ENCODE data around the gene SKIC2.

Gene SKIC2

DNA sequence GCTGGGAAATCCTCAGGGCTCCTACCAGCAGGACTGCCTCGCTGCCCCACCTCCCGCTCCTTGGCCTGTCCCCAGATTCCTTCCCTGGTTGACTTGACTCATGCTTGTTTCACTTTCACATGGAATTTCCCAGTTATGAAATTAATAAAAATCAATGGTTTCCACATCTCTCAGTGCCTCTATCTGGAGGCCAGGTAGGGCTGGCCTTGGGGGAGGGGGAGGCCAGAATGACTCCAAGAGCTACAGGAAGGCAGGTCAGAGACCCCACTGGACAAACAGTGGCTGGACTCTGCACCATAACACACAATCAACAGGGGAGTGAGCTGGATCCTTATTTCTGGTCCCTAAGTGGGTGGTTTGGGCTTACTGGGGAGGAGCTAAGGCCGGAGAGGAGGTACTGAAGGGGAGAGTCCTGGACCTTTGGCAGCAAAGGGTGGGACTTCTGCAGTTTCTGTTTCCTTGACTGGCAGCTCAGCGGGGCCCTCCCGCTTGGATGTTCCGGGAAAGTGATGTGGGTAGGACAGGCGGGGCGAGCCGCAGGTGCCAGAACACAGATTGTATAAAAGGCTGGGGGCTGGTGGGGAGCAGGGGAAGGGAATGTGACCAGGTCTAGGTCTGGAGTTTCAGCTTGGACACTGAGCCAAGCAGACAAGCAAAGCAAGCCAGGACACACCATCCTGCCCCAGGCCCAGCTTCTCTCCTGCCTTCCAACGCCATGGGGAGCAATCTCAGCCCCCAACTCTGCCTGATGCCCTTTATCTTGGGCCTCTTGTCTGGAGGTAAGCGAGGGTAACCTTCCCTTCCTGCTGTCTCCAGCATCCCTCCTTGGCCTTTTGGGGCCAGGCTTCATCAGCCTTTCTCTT lies 13.2 kb upstream of the SKIC2 start, which contains the start of gene CFB:
CFB (plus strand) TSS at position 589 of the 863 bp plus-strand sequence; CDS start at position 716, 127 bp downstream.
- no peak for DNase-seq

DNA sequence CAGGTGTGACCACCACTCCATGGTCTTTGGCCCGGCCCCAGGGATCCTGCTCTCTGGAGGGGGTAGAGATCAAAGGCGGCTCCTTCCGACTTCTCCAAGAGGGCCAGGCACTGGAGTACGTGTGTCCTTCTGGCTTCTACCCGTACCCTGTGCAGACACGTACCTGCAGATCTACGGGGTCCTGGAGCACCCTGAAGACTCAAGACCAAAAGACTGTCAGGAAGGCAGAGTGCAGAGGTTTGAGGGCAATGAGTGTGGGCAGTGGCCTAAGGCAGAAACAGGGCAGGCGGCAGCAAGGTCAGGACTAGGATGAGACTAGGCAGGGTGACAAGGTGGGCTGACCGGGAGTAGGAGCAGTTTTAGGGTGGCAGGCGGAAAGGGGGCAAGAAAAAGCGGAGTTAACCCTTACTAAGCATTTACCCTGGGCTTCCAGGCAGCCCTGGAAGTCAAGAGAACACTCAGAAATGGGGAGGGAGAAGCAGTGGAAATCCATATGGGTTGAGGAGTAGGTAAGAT lies 12.5 kb upstream of the SKIC2 start:
- DNase-seq: no peak

DNA sequence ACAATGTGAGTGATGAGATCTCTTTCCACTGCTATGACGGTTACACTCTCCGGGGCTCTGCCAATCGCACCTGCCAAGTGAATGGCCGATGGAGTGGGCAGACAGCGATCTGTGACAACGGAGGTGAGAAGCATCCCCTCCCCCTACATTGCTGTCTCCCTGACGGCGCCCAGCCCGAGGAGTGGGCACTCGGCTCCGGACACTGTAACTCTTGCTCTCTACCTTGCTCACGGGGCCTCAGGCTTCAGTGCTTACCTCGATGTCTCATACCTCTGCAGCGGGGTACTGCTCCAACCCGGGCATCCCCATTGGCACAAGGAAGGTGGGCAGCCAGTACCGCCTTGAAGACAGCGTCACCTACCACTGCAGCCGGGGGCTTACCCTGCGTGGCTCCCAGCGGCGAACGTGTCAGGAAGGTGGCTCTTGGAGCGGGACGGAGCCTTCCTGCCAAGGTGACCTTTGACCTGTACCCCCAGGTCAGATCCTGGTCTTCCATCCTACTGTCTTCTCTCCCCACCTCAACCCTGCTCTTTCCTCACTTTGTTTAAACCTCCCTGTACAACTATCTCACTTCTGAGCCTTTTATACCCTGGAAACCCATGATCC lies 11.8 kb upstream of the SKIC2 start:
- no peak for DNase-seq

DNA sequence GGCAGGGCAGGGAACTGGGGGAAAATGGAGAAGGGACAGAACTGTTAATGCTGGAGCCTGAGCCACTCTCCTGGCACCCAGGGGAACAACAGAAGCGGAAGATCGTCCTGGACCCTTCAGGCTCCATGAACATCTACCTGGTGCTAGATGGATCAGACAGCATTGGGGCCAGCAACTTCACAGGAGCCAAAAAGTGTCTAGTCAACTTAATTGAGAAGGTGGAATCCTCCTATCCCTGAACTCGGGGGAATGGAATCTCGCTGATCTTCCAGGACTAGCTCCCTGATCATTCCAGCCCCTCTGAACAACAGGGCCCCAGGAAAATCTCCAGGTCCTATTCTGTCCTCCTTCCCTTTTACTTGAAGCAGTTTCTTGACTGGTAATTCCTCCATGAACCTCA lies 11.1 kb upstream of the SKIC2 start:
- no peak for DNase-seq

DNA sequence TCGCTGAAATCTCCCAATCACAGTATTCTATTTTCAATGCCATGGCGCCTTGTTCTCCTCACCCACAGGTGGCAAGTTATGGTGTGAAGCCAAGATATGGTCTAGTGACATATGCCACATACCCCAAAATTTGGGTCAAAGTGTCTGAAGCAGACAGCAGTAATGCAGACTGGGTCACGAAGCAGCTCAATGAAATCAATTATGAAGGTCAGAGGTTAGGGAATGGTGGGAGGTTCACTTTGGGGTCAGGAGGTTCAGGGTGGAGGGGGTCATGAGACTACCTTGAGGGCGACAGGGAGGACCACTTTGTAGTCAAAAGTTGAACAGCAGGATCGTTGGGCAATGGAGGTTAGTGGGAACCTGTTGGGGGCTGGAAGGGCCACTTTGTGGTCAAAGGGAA lies 10.7 kb upstream of the SKIC2 start:
- DNase-seq: no peak

DNA sequence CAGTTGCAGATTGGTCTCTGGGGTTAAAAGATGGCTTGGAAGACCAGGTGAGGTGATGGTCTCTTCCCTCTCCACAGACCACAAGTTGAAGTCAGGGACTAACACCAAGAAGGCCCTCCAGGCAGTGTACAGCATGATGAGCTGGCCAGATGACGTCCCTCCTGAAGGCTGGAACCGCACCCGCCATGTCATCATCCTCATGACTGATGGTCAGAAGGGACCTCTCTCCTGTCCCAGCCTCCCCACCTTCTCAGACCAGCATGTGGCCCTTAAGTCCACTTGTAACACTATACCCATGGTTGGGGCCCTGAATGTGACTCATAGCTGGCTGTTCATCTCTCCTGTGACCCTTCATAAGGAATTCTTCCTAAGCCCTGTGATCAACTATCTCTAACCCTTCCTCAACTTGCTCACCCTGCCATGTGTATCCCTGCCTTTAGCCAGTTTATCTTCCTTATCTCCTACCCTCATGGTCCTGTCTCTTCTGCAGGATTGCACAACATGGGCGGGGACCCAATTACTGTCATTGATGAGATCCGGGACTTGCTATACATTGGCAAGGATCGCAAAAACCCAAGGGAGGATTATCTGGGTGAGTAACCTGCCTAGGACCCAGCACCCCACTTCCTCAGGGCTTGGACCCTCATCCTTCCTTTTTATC lies 10.1 kb upstream of the SKIC2 start:
- DNase-seq: no peak

DNA sequence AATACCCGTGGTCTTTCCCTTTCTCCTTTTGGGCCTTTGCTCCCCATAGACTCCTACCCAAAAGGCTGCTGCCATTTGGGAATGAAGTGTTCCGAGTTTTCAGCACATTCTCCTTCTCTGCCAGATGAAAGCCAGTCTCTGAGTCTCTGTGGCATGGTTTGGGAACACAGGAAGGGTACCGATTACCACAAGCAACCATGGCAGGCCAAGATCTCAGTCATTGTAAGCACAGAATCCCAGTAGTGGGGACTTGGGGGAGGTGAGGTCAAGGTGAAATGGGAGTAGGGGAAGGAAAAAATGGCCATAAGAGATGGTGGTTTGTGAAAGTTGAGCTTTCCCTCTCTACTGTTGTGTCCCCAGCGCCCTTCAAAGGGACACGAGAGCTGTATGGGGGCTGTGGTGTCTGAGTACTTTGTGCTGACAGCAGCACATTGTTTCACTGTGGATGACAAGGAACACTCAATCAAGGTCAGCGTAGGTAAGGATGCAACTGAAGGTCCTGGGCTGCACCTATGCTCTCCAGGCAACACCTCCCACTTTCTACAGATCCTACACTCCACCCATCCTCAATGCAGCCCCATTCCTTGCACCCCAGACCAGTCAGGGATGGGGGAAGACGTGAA lies 8.9 kb upstream of the SKIC2 start:
- no peak for DNase-seq

DNA sequence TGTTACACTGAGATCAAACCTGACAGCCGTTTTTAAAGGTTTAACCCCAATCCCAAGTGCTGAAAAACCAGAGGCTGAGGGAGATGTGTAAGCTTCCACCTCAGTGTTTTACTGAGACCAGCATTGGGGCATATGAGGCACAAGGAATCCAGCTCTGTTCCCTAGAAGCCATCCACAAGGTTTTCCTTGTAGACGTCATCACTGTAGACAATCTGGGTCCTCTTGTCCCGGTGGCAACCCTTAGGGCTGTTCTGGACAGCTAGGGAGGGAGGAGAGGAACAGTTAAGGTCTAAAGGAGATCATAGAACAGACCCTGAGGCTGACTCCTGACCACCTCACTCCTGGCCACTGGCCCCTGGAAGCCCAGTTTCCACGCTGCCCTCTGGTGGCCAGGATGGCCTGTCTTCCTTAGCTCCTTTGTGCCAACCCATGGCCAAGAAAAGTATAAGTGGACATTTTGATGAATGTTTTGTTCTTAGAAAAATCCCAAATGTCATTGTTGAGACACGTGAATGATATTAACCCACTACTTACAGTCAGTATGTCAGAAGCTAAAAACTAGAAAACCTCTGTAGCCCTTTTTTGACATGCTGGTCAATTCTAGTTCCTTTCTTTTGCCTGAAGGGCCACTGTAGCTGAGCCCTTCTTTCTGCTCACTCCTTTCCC lies 6.7 kb upstream of the SKIC2 start:
- peak in 1 of 2 experiments; percentile 30 for DNase-seq

DNA sequence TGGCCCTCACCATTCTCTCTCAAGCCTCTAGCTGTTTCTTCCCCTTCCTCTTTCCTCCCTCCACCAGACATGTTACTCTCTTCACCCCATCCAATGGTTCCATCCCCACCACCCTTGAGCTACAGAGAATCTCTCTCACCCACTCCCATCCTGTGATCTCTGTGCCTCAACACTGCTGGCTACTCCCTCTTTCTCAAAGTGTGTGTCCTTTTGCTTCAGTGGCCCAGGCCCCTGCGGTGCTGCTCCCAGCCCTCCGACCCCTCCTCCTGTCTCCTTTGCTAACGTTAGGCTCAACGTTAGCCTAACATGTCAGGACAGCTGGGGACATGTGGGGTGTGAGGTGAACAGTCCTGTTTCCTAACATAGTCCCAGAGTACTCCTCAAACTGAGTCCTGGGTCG lies 6.1 kb upstream of the SKIC2 start:
- no peak for DNase-seq

DNA sequence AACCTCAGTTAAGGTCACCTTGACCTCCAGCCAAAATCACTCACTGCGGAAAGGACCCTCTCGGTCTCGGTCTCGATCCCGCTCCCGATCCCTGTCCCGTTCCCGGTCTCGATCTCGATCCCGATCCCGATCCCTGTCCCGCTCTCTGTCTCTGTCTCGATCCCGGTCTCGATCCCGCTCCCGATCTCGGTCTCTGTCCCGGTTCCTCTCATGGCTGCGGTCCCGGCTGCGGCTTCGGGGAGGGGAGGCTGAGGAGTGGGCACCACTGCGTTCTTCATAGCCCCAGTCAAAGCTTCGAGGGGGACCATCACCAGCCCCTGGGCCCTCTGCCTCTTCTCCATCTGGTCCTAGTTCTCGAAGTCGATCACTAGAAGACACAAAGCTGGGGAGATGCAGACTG lies 4.5 kb upstream of the SKIC2 start:
- no peak for DNase-seq

DNA sequence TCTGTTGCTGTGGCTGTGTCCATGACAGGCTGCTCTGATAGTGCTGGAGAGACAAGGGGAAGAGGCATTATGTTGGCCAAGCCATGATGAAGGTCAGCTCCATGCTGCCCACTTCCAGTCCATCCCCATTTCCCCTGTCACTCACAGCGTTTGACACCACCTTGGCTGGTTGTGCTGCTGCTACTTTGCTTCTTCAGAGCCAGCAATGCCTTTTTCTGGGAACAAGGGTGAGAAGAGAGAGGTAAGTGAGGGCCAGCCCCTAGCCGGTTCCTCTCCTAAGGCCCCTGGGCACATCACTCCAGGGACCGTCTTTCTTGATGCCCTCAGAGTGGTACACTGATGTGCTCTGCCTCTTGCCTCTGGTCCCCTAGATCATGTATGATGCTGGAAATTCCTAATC lies 2.2 kb upstream of the SKIC2 start:
- DNase-seq: no peak

DNA sequence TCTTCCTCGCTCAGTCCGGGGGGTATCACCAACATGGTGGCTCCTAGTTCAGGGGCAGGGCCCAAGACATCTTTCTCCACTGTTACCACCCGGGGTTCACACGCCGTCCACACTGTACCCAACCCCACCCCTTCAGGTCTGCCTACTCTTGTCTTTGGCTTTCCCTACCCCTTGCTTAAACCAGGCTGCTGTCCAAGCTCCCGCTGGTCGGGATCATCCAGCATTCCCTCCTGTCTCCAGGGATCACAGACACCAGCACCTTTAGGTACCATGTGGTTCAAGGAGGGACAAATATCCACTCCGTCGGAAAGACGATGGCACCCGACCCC lies 599 bp upstream of the SKIC2 start:
- no peak for DNase-seq

DNA sequence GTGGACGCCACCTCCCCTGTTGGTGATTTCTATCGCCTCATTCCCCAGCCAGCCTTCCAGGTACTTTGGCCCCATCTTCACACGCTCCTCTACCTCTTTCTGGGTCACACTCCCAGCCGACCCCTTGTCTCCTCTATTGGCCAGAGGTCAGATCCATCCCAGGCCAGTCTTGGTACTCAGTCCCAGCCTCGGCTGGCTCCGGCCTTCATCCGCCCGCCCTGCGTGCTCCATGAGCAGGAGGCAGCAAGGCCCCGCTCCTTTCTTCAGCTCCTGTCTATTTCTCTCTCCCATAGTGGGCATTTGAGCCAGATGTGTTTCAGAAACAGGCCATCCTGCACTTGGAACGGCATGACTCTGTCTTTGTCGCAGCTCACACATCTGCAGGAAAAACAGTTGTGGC lies 2.6 kb downstream of the SKIC2 start:
- no peak for DNase-seq

DNA sequence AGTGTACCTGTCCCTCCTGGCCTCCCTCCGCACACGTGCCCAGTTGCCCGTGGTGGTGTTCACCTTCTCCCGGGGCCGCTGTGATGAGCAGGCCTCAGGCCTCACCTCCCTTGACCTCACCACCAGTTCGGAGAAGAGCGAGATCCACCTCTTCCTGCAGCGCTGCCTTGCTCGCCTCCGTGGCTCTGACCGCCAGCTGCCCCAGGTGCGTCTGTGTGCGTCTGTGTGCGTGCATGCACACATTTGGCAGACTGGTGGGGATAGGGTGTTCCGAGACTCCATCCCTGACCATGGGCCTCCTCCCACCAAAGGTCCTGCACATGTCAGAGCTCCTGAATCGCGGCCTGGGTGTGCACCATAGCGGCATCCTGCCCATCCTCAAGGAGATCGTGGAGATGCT lies 4.9 kb downstream of the SKIC2 start:
- no peak for DNase-seq

DNA sequence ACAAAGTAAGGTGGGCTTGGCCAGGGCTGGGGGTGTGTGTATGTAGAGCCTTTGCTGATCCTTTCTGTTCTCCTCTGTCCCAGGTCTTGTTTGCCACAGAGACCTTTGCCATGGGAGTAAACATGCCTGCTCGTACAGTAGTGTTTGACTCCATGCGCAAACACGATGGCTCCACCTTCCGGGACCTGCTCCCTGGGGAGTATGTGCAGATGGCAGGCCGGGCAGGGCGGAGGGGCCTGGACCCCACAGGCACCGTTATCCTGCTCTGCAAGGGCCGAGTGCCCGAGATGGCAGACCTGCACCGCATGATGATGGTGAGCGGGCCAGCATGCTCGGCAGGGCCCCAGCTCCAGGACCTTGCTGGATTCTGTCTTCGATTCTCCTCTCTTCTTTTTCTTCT lies 6.7 kb downstream of the SKIC2 start:
- DNase-seq: no peak

DNA sequence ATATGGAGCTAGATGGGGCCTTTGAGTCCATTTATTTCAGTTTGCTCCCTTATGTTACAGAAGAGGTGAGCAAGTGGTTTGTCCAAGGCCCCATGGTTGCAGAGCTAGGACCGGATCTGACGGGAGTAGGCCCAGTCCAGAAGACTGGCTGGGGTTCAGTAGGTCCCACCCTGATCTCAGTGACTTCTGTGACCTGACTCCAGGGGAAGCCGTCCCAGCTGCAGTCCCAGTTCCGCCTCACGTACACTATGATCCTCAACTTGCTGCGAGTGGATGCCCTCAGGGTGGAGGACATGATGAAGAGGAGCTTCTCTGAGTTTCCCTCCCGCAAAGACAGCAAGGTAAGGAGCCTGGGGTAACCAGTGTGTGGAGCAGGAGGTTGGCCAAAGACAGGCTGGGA lies 7.5 kb downstream of the SKIC2 start:
- no peak for DNase-seq

DNA sequence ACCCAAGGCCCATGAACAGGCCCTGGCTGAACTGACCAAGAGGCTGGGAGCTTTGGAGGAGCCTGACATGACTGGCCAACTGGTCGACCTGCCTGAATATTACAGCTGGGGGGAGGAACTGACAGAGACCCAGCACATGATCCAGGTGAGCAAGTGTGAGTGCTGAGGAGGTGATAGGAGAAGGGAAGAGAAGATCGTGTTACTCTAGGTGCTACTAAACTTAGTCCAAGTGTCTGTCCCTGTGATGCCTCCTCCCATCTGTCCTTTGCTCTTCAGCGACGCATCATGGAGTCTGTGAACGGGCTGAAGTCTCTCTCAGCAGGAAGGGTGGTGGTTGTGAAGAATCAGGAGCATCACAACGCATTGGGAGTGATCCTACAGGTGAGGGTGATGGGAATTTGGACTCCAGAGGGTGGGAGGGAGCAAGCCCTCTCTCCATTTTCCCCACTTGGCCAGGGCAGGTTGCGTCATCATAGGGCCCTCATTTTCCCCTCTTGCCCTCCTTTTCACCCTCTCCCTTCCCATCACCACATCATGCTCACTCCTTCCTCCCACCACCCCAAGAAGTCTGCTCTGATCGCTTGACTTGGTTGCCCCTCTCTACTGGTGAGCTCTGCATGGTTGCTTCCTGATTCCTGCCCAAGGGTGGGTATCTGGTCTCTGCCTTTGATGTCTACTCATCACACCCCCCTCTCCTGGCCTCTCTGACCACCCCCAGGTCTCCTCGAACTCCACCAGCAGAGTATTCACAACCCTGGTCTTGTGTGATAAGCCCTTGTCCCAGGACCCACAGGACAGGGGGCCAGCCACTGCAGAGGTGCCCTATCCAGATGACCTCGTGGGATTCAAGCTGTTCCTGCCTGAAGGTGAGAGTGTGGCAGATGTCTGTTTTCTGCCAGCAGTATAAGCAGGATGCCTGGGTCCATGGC lies 8.3 kb downstream of the SKIC2 start:
- no peak for DNase-seq

DNA sequence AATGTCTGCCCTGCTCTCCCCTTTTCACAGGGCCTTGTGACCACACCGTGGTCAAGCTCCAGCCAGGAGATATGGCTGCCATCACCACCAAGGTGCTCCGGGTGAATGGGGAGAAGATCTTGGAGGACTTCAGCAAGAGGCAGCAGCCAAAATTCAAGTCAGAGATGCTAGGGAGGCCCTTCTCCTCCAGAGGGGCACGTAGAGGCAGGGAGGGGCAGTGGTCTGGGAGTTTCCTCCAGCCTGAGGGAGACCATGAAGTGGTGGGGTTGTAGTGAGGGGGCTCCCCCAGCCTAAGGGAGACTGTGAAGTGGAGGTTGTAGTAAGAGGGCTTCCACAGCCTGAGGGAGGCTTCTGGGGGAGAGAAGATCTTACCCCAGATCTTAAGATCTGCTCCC lies 8.9 kb downstream of the SKIC2 start:
- no peak for DNase-seq

DNA sequence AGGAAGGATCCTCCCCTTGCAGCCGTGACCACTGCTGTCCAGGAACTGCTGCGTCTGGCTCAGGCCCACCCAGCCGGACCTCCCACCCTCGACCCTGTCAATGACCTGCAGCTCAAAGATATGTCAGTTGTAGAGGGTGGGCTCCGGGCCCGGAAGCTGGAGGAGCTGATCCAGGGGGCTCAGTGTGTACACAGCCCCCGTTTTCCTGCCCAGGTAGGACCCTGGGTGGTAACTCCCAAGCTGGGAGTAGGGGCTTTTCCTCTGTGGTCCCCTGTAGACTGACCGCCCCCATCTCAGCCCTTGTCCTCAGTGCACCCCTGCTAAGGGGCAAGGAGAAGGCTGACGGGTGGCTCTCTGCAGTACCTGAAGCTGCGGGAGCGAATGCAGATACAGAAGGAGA lies 9.4 kb downstream of the SKIC2 start:
- no peak for DNase-seq

DNA sequence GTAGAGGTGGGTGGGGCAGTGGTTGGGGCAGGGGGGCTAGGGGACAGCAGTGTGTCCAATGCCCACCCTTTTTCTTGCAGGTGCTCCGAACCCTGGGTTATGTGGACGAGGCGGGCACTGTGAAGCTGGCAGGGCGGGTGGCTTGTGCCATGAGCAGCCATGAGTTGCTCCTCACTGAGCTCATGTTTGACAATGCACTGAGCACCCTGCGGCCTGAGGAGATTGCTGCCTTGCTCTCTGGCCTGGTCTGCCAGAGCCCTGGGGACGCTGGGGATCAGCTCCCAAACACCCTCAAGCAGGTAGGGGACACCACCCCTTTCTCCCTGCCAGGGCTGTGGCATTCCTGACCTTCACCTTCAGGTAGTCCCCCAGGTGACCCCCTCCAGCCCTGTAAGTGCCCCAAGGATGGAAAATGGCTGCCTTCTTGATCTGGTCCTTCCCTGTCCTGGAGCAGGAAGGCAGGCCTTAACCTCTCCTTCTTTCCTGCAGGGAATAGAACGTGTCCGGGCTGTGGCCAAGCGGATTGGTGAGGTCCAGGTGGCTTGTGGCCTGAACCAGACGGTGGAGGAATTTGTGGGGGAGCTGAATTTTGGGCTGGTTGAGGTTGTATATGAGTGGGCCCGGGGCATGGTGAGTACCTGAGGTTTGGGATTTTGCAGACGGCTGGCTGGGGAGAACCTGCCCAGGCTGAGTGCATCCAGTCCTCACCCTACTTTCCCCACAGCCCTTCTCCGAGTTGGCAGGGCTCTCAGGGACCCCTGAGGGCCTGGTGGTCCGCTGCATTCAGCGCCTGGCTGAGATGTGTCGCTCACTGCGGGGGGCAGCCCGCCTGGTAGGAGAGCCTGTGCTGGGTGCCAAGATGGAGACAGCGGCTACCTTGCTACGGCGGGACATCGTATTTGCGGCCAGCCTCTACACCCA lies 10.1 kb downstream of the SKIC2 start:
- no peak for DNase-seq

Data from NCI-H1930 (cell line).